ENCODE results near the gene KANSL2. TPM values are rescaled to one million over a fixed set of nuclear protein-coding genes. Genes with fewer than 3 reads are reported as not detected.
A peak's percentile ranks its signal among the peaks of the same experiment; 100 is the strongest.

KANSL2 gene
- total and polyA plus RNA-seq, 9 of the 15 experiments (the other 6 are each of a cell fraction or from before 2014, with no cell fraction given) = 41.1 to 89.8 (median 55.4) TPM

DNA sequence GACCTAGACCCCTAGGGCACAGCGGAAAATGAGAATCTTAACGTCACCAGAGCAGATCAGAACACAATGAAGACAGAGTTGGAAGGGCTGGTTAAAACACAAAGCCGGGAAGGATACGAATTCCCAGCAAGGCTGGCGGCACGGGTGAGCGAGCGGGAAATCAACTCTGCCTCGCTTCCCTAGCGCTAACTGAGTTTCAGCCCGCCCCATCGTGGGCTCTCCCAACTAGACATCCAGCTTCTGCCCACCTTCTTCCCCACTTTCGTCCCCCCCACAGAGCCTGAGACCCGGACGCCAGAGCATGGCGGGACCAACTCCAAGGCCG, 34.1 kb upstream of the KANSL2 start (continued):
- TF ChIP-seq, protein P1, sequence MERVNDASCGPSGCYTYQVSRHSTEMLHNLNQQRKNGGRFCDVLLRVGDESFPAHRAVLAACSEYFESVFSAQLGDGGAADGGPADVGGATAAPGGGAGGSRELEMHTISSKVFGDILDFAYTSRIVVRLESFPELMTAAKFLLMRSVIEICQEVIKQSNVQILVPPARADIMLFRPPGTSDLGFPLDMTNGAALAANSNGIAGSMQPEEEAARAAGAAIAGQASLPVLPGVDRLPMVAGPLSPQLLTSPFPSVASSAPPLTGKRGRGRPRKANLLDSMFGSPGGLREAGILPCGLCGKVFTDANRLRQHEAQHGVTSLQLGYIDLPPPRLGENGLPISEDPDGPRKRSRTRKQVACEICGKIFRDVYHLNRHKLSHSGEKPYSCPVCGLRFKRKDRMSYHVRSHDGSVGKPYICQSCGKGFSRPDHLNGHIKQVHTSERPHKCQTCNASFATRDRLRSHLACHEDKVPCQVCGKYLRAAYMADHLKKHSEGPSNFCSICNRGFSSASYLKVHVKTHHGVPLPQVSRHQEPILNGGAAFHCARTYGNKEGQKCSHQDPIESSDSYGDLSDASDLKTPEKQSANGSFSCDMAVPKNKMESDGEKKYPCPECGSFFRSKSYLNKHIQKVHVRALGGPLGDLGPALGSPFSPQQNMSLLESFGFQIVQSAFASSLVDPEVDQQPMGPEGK (CRISPR knock-in tag; IDR thresholded peaks at IDR 0.05; ENCODE audit: borderline replicate concordance) = no peak
- TF ChIP-seq CBFA2T3 (IDR thresholded peaks at IDR 0.05) = no peak
- no peak for TF ChIP-seq ZSCAN29 (IDR thresholded peaks at IDR 0.05)
- TF ChIP-seq BRCA1 (IDR thresholded peaks at IDR 0.05) = no peak
- TF ChIP-seq BRCA1 (CRISPR knock-in tag; IDR thresholded peaks at IDR 0.05) = peak; percentile 78; the same call in 1 of the 2 replicates
- TF ChIP-seq, protein P2, sequence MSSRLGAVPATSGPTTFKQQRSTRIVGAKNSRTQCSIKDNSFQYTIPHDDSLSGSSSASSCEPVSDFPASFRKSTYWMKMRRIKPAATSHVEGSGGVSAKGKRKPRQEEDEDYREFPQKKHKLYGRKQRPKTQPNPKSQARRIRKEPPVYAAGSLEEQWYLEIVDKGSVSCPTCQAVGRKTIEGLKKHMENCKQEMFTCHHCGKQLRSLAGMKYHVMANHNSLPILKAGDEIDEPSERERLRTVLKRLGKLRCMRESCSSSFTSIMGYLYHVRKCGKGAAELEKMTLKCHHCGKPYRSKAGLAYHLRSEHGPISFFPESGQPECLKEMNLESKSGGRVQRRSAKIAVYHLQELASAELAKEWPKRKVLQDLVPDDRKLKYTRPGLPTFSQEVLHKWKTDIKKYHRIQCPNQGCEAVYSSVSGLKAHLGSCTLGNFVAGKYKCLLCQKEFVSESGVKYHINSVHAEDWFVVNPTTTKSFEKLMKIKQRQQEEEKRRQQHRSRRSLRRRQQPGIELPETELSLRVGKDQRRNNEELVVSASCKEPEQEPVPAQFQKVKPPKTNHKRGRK (tag; IDR thresholded peaks at IDR 0.05) = no peak
- TF ChIP-seq NFRKB (IDR thresholded peaks at IDR 0.05; ENCODE audit: low read depth) = 0 out of 2 replicates have a peak, but pooled peaks have one; percentile 64

DNA sequence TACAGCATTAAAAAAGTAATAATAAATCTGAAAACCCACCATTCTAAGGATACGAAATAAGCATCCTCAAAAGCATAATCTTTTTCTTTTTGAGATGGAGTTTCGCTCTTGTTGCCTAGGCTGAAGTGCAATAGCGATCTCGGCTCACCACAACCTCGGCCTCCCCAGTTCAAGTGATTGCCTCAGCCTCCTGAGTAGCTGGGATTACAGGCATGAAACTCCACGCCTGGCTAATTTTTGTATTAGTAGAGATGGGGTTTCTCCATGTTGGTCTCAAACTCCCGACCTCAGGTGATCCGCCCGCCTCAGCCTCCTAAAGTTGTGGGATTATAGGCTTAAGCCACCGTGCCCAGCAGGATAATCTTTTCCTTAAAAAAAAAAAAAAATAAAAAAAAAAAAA, 30.2 kb upstream of the KANSL2 start:
- peak in 1 of 4 experiments; percentile 16 for DNase-seq (ENCODE audit: extremely low read depth in 1 of 4, low spot score in 3 of 4)
- no TSS peak for BruUV-seq (replicated peaks)
- Histone ChIP-seq H3K36me3 (ENCODE audit: control insufficient read depth, insufficient read depth, low read length) (peaks cover 65% of the 10 kb centered on the region), H3K4me1 (replicated peaks in 1 of 2; ENCODE audit: control insufficient read depth in 2 of 2, insufficient read depth in 2 of 2, low read length in 2 of 2) (peaks cover 3 to 11% of the 10 kb centered on the region in 2 experiments; a peak in 4 of 5 replicates), H3K79me2 (ENCODE audit: control insufficient read depth, insufficient read depth, low read length) (peaks cover 89% of the 10 kb centered on the region), H3K4me3 (no peak overlapping the region), H3K9me3 (replicated peaks; ENCODE audit: control insufficient read depth, insufficient read depth, low read depth, low read length) (no peaks in the 10 kb centered on the region), H3K27ac (ENCODE audit: extremely low read depth, low read depth, low read length) (no peak overlapping the region), H2AFZ (ENCODE audit: low read depth, low read length) (no peak overlapping the region), H3K4me2 (ENCODE audit: insufficient read depth, low read length) (no peak overlapping the region), H3K9ac (ENCODE audit: insufficient read depth in 1 of 2, low read depth in 2 of 2, low read length in 2 of 2) (no peak overlapping the region), H3K9me1 (ENCODE audit: control insufficient read depth, insufficient read depth, low read length) (no peaks in the 10 kb centered on the region), H3K27me3 (ENCODE audit: control insufficient read depth in 2 of 2, insufficient read depth in 2 of 2, low read length in 2 of 2) (no peaks in the 10 kb centered on the region), H4K20me1 (replicated peaks; ENCODE audit: control insufficient read depth, insufficient read depth, low read length) (no peaks in the 10 kb centered on the region; the same call in none of the 2 replicates)
- WGBS (ENCODE audit: insufficient coverage, low coverage, missing lambda C conversion rate) = 95% methylated on average over 5 of the region's 10 CpGs
- TF ChIP-seq ZFP36 (IDR thresholded peaks at IDR 0.05; ENCODE audit: low read depth, low read length, partially characterized antibody) (peak; percentile 90), CBX5 (IDR thresholded peaks at IDR 0.05; ENCODE audit: borderline replicate concordance, low read depth) (0 out of 2 replicates have a peak, but pooled peaks have one; percentile 48), CBX3 (IDR thresholded peaks at IDR 0.05; ENCODE audit: borderline replicate concordance in 1 of 2, low read length in 2 of 2) (peak in 1 of 2 experiments; percentile 61; a peak in 1 of 3 replicates), HDAC1 (IDR thresholded peaks at IDR 0.05) (no peak)
- intact Hi-C loops (cut with micrococcal nuclease) (no loop called here), in situ Hi-C loops (cut with MboI) (no loop called here)
- ATAC-seq = no peak
- POLR2A ChIA-PET = interaction anchor here (1.5 kb wide), 1 partner anchor 11 kb away, joined by 6 read pairs; no protein-coding TSS in a partner anchor
- CTCF ChIA-PET (ENCODE audit: low intra/inter-chr PET ratio) = no interaction called here
- FAIRE-seq = no peak

All from K562 (cell line).